ENCODE results near the gene MAPK8IP1.

MAPK8IP1 gene

DNA sequence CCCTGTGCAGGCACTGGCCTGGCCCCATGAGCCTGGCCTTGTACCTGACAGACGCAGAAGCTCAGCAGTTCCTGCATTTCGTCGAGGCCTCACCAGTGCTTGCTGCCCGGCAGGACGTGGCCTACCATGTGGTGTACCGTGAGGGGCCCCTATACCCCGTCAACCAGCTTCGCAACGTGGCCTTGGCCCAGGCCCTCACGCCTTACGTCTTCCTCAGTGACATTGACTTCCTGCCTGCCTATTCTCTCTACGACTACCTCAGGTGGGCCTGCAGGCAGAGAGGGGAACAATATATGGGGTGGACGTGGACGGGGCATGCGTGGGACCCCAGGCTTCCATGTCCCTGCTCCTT lies 41.9 kb downstream of the MAPK8IP1 start:
- DNase-seq (ENCODE audit: low read depth, low spot score): no peak
- TF ChIP-seq, protein P1, sequence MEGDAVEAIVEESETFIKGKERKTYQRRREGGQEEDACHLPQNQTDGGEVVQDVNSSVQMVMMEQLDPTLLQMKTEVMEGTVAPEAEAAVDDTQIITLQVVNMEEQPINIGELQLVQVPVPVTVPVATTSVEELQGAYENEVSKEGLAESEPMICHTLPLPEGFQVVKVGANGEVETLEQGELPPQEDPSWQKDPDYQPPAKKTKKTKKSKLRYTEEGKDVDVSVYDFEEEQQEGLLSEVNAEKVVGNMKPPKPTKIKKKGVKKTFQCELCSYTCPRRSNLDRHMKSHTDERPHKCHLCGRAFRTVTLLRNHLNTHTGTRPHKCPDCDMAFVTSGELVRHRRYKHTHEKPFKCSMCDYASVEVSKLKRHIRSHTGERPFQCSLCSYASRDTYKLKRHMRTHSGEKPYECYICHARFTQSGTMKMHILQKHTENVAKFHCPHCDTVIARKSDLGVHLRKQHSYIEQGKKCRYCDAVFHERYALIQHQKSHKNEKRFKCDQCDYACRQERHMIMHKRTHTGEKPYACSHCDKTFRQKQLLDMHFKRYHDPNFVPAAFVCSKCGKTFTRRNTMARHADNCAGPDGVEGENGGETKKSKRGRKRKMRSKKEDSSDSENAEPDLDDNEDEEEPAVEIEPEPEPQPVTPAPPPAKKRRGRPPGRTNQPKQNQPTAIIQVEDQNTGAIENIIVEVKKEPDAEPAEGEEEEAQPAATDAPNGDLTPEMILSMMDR (IDR thresholded peaks at IDR 0.05; ENCODE audit: insufficient read depth, low read length, missing control alignments): no peak
- ChIA-PET CTCF (interaction anchor here (0.9 to 6.1 kb wide), 4 partner anchors 9 to 79 kb away, joined by 3 to 28 read pairs (median 3); no protein-coding TSS in a partner anchor), POLR2A (no interaction called here)
- H3K4me3 ChIP-seq (ENCODE audit: low read depth, low read length): no peak overlapping the region

DNA sequence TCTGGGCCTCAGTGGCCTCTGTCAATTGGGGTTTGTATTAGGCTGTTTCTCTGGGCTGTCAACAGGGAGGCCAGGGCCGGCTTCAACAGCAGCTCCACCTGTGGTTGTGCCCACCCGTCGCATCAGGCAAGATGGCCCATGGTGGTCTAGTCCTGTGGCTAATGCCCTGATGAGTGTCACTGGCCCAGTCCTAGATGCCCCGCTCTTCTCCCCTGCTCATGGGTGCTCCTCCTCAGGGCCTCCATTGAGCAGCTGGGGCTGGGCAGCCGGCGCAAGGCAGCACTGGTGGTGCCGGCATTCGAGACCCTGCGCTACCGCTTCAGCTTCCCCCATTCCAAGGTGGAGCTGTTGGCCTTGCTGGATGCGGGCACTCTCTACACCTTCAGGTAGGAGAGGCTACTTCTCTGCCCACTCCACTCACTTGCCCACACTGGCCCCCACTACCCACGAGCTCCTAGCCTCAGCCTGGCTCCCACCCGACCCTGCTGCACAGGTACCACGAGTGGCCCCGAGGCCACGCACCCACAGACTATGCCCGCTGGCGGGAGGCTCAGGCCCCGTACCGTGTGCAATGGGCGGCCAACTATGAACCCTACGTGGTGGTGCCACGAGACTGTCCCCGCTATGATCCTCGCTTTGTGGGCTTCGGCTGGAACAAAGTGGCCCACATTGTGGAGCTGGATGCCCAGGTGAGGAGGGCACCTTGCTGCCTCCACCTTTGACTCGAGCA lies 42.4 kb downstream of the MAPK8IP1 start:
- H3K4me3 ChIP-seq (ENCODE audit: low read depth, low read length): no peak overlapping the region
- TF ChIP-seq, protein P1 (IDR thresholded peaks at IDR 0.05; ENCODE audit: insufficient read depth, low read length, missing control alignments): no peak
- ChIA-PET CTCF (interaction anchor here (0.9 to 6.1 kb wide), 3 partner anchors 9 to 79 kb away, joined by 3 to 28 read pairs (median 3); no protein-coding TSS in a partner anchor), POLR2A (no interaction called here)
- no peak for DNase-seq (ENCODE audit: low read depth, low spot score)

DNA sequence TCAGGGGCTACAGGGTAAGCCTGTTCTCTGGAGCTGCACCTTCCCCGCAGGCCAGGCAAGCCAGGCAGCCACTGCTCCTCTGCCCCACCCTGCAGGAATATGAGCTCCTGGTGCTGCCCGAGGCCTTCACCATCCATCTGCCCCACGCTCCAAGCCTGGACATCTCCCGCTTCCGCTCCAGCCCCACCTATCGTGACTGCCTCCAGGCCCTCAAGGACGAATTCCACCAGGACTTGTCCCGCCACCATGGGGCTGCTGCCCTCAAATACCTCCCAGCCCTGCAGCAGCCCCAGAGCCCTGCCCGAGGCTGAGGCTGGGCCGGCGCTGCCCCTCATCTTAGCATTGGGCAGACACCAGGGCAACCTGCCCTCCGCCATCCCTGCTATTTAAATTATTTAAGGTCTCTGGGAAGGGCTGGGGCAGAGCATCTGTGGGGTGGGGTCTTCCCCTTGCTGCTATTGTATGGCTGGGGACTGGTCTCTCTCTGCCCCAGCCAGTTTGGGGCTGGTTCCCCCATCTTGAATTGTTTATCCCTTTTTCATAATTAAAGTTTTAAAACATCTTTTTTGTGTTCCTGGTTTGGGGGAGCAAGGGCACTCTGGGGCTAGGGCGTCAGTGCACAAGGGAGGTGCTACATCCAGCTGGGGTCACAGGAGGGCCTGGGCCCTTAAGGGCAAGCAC lies 43.2 kb downstream of the MAPK8IP1 start:
- POLR2A ChIA-PET: no interaction called here
- CTCF ChIA-PET: interaction anchor here (1.2 to 6.1 kb wide), 2 partner anchors 8 to 37 kb away, joined by 3 to 28 read pairs; no protein-coding TSS in a partner anchor
- TF ChIP-seq, protein P1 (IDR thresholded peaks at IDR 0.05; ENCODE audit: insufficient read depth, low read length, missing control alignments): no peak
- no peak for DNase-seq (ENCODE audit: low read depth, low spot score)
- no peak overlapping the region for H3K4me3 ChIP-seq (ENCODE audit: low read depth, low read length)

DNA sequence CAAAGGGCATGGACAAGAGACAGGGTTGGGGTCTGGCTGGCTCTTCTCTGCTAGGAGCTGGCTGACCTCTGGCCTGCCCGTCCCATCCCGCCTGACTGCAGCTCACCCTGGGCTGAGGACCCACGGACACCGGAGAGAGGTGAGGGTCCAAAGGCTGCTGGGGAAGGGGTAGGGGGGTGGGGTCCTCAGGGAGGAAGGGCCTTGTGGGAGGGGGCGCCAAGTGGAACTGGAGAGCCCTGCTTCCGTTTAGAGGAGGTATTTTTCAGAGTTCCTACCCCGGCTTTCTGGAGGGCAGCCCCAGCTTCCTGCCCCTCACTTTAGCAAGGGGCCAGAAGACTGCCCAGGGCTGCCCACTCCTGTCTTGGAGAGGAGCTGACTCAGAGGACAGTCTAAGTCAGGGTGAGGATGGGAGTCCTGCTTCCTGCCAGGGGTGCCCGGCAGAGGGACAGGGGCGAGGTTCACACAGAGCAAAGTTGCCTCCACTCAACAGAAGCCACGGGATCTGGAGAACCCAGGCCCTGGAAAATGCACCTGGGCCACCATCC lies 44.1 kb downstream of the MAPK8IP1 start:
- H3K4me3 ChIP-seq (ENCODE audit: low read depth, low read length): no peak overlapping the region
- DNase-seq (ENCODE audit: low read depth, low spot score): no peak
- ChIA-PET CTCF (interaction anchor here (1.8 to 6.1 kb wide), 2 partner anchors 36 to 56 kb away, joined by 6 to 28 read pairs; no protein-coding TSS in a partner anchor), POLR2A (interaction anchor here (1.0 kb wide), 1 partner anchor 12 kb away, joined by 3 read pairs; the partner anchor contains the start of gene PEX16)
- TF ChIP-seq, protein P1 (IDR thresholded peaks at IDR 0.05; ENCODE audit: insufficient read depth, low read length, missing control alignments): no peak

DNA sequence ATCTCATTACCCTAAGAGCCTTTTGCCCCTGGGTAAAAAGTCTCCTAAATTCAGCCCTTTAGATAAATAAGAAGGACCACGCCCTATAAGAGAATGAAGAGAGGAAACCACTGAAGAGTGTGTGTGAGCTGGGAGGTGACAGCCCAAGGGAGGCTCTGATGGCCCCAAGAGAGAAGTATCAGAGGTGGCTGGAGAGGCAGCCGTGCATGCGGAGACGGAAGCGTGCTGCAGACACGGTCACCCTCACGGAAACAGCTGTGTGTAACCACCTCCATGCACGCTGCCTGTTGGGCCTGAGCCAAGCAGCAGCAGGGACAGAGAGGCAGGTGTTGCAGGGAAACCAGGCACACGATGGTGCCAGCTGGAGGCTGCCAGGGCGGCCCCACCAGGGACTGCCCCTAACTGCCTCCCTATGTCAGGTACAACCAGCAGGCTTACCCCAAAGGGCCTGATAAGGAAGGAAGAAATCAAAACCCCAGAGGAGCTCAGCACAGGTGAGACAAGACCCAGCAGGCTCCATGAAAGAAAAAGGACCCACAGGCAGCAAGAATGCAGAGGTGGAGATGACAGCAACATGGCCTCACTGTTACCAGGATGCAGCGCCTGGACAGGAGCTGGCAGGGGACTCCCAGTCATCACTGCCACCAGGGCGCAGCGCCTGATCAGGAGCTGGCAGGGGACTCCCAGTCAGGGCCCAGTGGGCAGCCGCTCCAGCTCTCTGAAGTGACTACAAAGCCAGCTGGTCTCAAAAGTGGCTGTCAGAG lies 44.8 kb downstream of the MAPK8IP1 start:
- ChIA-PET CTCF (interaction anchor here (1.8 to 6.1 kb wide), 3 partner anchors 35 to 76 kb away, joined by 6 to 28 read pairs (median 7); no protein-coding TSS in a partner anchor), POLR2A (interaction anchor here (1.0 kb wide), 1 partner anchor 12 kb away, joined by 3 read pairs; the partner anchor contains the start of gene PEX16)
- no peak overlapping the region for H3K4me3 ChIP-seq (ENCODE audit: low read depth, low read length)
- no peak for DNase-seq (ENCODE audit: low read depth, low spot score)
- TF ChIP-seq, protein P1 (IDR thresholded peaks at IDR 0.05; ENCODE audit: insufficient read depth, low read length, missing control alignments): no peak

All from AG04449 (cell line).